NCI-H1105 (cell line): ENCODE data around the gene MVK.

Source experiments
- DNase-seq: peaks from one replicate; lab custom pipeline; 2025; lab: John Stamatoyannopoulos, UW

MVK gene

DNA sequence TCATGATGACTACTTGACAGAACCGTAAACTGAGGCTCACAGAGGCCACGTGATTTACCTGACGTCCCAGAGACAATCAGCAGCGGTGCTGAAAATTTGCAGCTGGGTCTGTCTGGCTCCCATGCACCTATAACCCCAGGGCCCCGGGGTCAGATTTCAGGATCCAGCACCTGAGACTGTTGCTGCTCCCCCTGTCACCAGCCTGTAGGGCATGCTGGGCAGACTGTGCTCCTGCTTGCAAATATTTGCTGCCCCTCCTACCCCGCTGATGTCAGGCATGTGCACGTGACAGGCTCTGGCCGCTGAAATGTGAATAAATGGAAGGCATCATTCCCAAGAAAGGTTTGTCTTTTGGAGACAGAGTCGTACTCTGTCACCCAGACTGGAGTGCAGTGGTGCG, 6.3 kb upstream of the MVK start:
- DNase-seq = no peak

DNA sequence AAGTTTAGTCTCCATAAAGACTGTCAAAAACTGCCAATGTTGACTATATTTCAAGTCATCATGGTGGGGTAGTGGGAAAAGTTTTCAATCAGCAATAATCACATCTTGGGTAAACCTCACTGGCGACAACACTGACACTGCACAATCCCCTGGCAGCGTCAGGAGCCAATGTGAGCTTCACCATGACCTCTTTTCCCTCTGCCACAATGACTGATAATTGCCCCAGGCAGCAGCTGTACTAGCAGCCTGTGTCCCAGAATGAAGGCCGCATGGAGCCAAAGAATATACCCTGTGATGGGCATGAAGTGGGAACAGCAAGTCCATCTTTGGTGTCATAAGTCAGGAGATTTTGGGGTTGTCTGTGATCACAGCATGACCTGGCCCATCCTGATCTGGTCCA, 5.6 kb upstream of the MVK start:
- no peak for DNase-seq

DNA sequence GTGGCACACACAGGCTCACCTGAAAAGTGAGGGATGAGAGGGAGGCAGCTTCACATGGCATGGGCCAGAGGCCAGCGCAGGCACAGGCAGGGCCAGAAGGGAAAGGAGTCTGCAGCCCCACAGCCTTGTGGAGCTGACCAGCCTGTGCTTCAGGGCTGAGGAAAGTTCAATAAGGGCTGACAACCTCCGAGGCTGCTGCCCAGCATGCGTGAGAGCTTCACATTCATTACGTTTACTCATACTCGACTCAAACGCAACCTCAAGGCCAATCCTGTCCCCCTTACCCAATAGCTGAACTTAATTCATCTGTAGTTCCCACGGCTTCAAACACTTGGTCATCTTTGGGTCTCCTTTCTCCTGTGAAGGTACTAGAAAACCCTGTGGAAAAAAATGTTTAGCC, 5.1 kb upstream of the MVK start:
- no peak for DNase-seq

DNA sequence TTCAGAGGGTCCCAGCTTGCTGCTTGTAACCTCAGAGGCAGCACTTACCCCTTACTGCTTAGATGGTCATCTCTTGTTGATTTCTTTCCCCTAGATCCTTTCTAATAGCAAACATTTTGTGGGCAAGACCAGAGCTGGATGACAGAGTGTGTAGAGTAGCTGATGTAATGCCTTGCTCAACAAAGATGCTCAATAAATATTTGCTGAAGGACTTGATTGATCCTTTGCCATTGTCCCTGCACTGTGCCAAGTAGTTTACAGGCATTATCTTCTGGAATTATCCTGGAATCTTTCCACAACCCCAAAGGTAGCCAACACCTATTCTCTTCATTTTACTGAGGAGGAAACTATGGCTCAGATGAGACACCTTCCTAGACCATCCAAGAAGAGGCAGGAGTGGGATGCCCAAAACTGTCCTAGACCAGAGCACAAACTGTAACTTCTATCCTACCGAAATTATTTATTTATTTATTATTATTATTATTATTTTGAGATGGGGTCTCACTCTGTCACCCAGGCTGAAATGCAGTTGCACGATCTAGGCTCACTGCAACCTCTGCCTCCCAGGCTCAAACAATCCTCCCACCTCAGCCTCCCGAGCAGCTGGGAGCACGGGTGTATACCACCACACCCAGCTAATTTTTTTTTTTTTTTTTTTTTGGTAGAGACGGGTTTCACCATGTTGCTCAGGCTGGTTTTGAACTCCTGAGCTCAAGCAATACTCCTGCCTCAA, 1.7 kb upstream of the MVK start:
- no peak for DNase-seq

DNA sequence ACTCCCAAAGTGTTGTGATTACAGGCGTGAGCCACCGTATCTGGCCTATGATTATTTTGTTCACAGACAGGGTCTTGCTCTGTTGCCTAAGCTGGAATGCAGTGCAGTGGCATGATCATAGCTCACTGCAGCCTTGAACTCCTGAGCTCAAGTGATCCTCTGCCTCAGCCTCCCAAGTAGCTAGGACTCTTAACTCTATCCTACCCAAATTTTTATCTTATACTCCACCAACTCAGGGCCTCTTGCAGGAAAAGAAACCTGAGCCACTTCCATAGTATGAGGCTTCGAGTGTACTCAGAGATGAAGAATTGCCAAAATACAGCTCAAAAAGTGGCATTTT, 1.1 kb upstream of the MVK start:
- DNase-seq = no peak

DNA sequence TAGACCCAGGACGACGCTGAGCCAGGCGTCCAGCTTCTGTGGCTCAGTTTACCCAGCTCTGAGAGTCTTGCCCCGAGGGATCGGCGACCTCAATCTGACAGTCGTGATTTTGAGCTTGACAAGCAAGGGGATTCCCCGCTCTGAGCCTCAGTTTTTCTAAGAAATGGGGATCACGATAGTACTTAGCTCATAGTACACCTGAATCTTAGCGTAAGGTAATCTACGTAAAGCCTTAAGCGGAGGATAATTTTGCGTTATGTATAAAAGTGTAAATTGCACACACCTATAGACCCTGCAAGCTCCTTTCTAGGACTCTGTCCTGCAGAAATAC, 285 bp downstream of the MVK start:
- no peak for DNase-seq

DNA sequence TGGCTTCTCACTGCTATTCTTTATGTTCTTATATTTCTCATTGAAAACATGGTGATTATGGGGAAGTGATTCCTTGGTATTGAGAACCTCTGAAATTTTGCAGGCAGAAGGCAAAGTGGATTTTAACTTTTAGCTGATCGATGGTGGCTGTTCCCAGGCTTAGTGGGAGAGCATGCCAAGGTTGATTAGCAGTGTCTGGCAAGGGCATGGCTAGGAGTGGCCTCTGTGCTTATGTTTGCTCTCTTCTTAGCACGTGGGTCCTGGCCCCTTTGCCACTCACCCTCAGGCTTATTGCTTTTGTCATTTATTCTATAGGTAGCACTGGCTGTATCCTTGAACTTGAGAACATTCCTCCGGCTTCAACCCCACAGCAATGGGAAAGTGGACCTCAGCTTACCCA, 2.1 kb downstream of the MVK start:
- DNase-seq = no peak

DNA sequence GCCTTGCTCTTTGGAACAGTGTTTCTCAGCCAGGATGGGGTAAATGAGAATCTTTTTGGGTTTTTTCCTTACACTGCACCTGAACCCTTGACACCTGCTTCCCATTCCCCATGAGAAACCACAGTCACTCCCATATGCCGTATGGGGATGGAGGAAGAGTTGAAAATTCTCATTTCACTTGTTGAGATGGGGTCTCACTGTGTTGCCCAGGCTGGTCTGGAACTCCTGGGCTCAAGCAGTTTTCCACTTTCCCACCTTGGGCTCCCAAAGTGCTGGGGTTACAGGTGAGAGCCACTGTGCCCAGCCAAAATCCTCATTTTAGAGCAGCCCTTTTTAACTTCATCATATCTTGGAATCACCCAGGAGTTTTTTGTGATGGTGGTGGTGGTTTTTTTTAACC, 3.7 kb downstream of the MVK start:
- no peak for DNase-seq

DNA sequence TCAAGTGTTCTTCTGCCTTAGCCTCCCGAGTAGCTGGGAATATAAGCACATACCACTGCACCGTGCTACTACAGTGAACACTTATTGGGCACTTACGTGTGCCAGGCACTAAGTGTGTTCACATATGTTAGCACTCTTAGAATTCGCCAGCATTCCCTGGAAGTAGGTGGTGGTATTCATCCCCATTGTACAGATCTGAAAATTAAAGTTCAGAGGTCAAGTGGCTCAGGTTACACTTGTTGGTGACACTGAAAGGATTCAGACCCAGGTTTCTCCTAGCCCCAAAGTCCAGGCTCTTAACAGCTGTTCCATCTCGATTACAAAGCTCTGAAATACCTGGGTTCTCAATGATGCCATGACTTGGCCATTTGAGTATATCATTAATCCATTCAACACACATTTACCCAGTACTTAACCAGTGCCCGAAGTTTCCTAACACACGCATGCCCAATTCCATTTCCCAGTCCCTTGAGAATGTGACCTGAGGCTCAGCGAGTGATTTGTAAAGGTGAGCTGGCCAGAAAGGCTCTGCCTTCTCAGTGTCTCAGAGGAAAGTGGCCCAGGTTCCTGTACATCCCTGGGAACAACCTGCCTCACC, 4.8 kb downstream of the MVK start:
- no peak for DNase-seq

DNA sequence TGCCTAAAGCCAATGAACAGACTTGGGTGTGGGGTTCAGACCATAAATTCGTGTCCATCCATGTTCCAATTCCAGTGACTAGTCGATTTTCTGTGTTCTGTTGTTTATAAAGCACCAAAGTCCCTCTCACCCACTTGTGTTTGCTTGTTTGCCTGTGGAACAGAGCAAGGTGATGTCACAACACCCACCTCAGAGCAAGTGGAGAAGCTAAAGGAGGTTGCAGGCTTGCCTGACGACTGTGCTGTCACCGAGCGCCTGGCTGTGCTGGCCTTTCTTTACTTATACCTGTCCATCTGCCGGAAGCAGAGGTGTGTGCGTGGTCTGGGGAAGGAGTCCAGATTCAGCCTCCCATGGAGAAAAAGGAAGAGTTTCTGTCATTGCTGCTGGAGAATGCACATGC, 6.0 kb downstream of the MVK start:
- DNase-seq = no peak

DNA sequence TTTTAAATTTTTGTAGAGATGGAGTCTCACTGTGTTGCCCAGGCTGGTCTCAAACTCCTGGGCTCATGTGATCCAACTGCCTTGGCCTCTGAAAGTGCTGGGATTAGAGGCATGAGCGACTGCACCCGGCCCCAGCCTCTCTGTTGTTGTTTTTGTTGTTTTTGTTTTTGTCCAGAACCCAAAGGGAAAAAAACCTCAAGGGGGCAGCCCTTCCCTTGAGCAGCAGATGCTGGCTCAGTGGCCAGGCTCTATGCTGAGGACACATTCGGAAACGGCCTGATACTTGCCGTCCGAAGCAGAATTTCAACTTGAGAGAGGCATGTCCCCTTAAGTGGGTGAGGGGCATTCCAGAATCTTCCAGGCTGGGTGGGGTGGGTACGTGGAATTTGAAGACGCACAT, 6.7 kb downstream of the MVK start:
- no peak for DNase-seq

DNA sequence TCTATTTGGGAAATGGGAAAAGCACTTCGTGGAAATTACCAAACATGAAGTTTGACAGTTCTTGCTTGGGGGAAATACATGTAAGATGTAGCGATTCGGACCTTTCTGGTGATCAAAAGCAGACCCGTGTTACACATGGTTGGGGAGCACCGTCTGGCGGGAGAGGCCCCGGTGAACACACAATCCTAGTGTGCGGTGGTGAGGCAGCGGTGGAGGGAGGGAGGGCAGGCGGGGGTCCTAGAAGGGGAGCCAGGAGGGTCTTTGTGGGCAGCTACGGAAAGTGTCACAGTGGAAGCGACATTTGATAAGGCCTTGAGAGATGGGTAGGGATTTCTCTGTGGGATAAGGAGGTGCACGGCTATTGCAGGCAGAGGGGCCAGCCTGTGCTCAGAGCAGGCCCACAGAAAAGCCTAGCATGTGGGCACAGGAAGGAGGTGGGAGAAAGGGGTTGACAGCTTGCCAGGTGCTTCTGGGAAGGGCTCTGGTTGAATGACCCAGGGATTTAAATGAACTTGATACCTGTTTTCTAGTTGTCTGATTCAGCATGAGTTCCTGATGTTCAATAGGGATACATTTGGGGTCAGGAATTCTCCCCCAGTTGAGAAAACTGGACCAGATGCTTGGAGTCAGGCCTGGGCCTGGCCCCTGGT, 7.2 kb downstream of the MVK start:
- DNase-seq = no peak

DNA sequence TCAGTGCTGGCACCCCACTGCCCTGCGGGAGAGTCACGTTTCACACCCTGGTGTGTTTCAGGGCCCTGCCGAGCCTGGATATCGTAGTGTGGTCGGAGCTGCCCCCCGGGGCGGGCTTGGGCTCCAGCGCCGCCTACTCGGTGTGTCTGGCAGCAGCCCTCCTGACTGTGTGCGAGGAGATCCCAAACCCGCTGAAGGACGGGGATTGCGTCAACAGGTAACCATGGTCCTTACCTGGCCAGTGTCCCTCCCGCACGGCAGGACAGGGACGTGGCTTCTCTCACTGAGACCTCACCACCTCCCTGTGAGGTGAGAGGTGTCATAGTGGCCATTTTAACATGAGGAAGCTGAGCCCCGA, 7.7 kb downstream of the MVK start:
- no peak for DNase-seq

DNA sequence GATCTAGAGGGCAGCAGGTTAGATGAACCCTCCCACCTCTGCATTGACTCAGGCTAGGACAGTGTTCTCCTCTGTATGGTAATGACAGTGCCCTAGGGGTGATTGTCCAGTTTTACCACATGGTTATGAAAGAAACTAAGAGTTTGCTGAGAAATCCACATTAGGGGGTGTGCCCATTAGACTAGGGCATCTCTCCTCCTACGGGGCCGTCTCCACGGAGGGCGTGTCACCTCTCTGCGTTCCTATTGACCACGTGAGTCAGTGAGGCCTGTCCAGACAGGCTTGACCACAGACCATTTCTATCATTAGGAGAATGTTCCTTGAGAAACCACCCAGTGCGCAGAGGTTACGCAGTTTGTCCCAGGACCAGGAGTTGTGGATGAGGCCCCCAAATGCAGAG, 8.3 kb downstream of the MVK start:
- DNase-seq = no peak

DNA sequence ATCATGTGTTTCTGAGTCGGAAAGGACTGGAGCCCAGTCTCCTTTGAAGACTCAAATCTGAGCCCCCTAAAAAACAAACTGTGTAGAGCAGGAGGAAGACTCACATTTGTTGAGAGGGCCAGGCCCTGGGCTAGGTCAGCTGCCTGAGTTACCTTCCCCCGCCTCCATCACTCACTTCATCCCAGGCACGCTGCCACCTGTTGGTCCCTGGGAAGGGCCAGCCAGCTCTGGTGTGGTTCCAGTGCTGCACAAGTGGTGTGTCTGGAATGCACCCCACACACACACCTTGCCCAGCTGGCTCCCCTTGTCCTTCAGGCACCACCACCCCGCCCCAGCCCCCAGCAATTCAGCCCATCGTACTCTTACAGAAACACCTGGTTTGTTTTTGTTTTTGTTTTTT, 9.0 kb downstream of the MVK start:
- no peak for DNase-seq

DNA sequence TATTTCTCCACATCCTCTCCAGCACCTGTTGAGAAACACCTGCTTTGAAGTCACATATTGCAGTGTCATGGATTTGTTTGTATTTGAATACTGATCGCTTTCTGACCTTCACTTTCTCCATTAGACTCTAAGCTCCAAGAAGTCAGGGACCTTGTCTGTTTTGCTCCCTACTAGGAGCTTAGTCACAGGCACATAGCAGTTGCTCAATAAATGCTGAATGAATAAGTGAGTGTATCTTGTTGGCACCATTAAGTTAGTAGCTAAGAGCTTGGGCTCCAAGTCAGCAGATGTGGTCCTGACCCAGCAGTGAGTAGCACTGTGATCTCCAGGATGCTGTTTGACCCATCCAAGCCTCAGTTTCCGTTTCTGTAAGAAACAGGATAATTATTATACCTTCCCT, 10.1 kb downstream of the MVK start:
- DNase-seq = no peak

DNA sequence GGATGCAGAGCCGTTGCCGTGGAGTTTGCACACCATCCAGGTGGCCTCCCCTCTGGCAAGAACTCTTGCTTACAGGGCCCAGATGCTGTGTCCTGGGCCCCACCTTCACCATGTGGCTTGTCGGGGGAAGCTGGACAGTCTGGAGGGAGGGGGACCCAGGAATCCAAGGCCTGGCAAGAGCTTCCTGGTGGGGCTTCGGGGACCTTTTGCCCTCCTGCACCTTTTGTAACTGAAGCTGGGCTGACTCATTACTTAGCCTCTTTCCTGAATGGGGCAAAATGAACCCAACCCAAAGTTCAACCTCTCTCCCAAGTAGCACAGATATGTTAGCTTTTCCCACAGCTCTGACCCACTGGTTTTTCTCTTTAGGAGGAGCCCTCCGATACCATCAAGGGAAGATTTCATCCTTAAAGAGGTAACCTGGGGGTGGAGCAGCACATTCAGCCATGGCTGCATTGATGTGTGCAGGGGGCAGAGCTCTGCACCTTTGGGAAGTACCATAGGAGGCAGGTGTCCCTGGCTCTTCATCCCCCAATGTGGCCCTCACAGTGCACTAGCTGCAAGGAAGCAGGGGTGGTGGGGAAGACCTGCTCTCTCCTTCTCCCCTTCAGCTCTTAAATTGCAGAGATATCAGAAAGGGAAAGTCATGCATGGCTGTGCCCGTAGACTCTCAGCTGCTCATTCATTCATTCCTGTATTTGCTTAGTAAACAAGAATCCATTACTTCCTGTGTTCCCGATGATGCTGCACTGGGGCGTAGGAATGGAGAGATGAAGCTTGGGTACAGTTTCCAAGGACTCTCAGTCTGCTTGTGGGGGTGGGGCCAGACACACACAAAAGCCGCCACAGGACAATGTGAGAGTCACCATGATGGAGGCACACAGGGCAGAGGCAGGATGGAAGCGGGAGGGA, 13.0 kb downstream of the MVK start:
- DNase-seq = no peak

DNA sequence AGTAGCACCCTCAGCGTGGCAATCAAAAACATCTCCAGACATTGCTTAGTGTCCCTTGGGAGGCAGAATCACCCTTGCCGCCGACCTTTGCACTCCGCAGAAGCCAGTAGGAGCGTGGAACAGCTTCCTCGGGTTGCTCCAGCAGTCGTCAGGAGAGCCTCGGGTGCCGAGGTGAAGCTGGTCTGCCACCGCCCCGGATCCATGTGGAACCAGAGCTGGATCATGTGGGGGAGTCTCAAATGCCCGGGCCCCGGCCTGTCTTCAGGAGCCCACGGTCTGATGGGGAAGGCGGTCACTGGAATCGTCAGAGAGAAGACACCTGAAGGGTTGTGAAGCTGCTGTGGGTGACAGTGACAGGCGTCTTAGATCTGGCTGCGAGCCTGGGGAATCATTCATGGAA, 14.3 kb downstream of the MVK start:
- no peak for DNase-seq

DNA sequence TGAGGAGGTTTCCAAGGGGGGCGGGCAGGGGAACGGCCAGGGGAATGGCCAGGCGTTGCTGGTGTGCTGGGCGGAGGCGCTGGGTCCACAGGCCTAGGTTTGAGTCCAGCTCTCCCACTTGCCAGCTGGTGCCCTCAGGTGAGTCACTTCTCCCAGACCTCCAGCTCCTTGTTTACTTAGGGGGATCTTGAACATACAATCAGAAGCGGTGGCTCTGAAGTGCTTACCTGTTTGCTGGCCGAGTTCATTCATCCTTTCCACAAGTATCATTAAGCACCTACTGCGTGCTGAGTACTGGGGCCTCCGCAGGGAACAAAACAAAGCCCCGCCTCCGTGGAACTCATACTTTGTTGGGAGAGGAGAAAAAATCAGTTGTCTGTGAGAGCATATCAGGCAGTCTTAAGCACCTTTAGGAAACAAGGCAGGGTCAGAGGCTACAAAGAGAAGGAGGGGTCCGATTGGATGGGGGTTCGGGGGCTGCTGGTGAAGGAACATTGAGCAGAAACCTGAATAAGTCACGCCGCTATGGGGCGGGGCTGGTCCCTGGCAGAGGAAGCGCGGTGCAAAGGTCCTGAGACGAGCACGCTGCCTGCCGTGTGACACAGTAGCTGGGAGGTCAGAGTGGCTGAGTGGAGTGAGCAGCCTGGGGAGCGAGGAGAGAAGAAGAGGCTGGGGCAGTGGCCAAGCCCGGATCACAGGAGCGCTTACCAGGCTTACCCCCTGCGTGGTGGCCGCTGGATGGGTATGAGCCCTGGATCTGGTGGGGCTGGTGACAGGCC, 15.1 kb downstream of the MVK start:
- no peak for DNase-seq

DNA sequence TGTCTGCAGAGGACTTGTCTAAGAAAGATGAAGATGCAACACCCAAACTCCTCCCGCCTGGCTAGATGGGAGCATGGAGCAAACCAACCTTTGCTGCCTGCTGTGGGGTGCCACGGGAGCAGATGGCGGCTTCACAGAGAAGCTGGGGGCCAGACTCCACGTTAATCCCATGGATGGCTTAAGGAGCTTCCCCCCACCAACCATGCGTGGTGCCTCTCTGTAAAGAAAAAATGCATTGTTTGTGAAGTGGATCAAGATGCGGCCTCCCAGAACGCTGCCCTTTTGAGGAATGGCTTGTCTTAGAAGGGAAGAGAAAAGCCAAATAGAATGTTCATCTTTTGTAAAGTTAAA, 15.6 kb downstream of the MVK start:
- no peak for DNase-seq

DNA sequence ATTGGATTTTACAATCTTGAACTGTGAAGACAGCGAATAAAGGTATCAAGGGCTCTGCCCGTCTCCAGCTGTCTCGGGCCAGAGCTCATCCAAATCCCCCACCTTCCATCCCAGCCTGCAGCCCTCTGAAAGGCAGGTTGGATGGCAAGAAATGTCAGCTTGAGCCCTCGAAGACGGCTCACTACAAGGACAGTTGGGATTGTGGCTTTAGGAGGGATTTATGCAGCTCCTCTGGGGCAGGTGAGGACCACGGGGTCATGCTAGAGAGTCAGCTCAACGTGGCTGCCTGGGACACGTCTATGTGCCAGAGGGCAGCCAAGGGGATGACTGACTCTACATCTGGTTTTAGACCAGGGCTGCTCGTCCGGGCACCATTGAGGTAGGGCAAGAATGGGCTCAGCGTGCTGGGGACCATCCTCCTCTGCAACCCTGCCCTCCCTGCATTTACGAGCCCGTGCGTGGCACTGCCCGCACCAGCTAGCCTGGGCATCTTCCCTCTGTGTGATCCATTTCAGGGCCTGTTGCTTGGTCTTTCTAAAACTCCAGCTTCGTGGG, 16.2 kb downstream of the MVK start:
- DNase-seq = no peak

DNA sequence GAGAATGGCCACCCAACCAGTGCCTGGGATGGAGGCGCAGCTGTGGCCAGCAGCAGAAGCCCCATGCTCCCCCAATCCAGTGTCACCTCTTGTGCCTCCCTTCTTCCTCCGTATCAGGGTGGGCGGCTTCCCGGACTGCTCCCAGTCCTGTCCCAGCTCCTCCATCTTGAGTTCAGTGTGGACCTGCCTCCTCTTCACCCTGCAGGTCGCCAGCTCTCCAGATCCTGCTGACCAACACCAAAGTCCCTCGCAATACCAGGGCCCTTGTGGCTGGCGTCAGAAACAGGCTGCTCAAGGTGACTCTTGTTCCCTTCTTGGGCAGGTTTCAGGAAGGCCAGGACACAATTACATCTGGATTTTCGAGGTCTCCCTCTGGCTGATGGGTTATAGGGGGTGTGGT, 17.0 kb downstream of the MVK start:
- no peak for DNase-seq
